ENCODE measurements around the gene FAM110A.
"Not testable (repeated sequence)": the region's sequence is repeated elsewhere in the genome, so short reads cannot be mapped to it uniquely, and the experiment has no call there.

FAM110A gene

DNA sequence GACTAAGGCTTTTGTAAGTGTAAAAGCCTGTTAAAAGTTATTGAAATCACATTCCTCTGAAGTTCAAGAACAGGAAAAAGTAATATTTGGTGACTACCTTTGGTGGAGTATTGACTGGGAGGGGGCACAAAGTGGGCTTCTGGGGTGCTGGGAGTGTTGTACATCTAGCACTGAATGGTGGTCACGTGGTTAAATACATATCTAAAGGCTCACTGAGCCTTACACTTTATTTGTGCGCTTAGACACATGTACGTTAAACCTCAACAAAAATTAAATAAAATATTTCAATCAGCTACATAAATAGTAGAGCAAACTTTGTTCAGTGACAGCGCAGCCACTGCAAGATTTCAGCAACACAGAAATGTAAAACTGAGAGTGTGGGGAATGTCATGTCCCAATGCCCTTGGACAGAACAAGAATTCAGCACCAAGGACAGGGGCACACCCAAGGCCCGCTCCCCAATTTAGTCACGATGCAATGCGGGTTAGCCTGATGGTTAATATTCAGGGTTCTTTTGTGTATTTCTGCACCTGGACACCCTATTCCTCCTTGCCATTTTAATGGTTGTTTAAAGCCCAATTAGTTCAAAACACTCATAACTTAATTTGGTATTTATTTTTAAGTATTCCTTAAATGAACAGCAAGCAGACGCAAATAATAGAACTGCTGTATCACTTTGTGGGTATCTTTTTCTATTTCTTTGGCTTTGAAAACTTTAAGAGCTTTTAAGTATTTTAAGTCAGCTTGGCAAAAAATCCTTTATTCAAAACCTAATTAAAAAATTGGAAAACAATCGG, 45.2 kb downstream of the FAM110A start:
- DNase-seq: no peak

DNA sequence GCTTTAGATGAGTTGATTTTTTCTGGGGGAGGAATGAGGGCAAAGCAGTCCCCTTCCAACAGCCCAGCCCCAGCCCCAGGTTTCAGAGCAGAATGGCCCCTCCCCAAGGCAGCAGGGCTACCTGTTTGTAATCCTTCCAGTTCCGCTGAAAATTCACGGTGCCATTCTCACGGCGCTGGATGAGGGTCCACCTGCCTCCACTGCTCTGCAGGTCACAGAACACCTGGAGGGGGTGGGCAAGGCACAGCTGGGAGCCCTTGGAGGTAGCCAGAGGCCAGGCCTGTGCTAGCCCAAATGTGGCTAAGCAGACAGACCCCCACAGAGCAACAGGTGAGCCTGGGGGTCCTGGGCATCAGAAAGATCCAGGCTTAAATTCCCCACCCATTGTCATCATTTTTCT, 46.1 kb downstream of the FAM110A start:
- DNase-seq: no peak

DNA sequence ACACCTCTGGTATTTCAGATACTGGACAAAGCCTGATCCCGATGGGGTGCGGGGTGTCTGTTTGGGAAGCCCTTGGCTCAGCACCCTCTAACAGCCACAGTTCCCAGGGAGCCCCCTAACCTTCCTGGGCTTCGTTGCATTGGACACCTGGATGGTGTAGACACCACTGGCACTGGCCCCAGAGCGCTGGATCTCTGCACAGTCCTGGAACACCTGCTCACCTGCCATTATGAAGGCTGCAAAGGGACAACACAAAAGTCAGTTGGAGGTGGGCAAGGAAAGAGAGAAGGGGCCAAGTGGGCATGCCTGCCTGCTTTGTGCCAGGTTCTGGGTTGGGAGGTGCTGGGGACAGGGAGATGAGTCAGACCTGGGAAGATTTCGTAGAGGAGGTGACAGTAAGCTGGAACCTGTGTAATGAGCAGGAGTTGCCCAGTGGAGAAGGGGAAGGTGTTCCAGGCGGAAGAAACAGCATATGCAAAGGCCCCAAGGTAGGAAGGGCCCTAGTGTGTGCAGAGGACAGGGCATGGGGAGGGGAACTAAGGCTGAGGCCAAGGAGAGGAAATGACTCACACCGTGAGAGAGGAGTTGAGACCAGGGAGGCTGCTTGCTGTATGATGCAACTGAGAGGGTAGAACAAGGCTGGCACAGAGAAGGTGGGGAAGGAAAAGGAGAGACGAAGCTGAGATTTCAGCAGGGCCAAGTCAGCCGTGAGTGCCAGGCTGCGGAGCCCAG, 47.7 kb downstream of the FAM110A start:
- DNase-seq: no peak

DNA sequence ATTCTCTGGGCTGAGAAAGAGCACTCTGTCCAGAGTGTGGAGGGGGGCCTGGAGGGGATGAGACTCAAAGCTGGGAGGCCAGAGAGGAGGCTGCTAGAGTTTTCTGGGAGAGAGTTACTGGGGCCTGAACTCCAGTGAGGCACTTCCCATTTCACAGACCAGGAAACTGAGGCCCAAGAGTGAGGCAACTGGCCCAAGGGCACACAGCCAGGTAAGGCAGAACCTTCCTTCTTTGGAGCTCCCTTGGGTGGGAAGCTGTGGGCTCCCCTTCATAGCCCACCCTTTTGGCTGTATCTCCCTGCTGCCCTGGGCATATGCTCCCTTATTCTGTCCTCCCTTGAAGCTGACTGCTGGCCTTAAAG, 48.2 kb downstream of the FAM110A start:
- no peak for DNase-seq

DNA sequence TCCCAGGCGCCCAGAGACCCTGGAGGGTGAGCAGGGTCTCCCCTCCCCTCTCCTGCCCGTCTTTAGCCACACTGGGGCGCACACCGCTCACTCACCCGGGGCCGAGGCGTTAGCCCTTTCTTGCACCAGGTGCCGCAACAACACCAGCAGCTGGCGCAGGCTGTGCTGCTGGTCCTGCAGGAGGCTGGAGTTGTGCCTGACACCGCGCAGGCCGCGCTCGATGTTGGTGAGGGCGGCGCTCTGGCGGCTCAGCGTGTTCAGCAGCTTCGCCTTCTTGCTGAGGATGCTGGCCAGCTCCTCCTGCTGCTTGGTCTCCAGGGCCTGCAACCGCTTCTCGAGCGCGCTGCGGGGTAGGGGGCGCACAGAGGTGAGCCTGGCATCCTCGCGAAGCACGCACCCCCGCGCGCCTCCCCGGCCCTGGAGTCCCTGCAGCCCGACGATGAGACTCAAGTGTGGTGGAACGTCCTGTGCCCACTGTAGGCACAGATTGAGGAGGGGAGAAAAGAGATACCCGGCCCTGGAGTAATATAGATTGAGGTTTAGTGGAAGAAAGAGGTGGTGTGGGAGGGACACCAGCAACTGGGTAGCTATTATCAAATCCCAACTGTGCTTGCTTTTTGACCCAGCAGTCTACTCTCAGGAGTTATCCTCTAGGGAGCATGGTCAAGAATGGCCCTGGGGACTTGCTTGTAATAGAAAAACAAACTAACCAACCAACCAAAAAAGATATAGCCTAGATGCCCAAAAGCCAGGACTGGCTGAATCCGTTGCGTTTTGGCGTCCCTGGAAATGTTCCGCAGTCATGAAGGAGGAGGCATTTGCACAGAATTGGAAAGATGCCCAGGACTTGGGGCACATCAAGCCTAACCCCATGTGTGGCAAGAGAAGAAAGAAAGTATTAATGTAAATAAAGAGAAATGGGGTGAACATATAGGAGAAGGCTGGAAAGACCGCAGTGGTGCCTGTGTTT, 51.8 kb downstream of the FAM110A start:
- DNase-seq: no peak

DNA sequence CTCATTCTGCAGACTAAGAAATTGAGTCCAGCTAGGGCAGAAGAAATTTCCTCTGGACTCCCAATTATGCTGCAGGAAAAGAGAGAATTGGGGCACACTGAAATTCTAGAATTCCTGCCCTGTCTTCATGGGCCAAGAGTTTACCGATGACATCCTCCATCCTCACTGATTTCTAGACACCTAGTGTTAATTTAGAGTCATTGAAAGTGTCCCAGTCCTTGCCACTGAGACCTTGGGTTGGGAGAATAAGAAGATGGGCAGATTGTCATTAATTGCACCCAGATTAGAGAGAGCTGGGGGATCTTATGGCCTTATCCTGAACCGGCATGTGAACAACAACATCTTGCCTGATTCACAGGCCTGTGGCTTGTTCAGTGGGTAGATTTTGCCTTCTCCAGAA, 53.6 kb downstream of the FAM110A start:
- no peak for DNase-seq

DNA sequence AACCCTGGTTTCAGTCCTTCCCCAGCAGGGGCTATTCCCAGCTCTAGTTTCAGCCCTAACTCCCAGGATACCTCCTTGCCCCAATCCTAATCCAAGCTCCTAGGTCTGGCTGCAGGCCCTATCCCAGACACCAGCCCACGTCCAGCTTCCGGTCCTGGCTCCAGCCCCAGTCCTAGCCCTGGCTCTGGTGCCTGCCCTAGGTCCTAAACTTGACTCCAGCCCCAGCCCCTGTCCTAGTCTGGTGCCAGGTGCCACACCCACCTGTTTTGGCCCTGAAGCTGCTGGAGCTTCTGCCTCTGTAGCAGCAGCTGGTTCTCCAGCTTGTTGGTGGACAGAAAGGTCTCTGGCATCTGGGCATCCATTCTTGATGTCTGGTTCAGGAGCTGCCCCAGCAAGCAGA, 54.5 kb downstream of the FAM110A start:
- no peak for DNase-seq

DNA sequence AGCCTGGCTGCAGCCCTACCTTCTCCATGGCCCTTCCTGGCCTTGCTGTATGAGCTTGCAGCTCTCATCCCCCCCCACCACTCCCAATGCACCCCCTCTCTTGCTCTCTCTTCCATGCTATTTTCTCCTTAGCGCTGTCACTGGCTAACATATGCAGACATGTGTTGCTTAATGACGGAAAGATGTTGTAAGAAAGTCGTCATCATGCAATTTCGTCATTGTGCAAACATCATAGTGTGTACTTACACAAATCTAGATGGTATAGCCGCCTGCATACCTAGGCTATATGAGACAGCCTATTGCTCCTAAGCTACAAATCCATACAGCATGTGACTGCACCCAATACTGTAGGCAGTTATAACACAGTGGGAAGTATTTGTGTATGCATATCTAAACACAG, 55.6 kb downstream of the FAM110A start:
- DNase-seq: no peak

DNA sequence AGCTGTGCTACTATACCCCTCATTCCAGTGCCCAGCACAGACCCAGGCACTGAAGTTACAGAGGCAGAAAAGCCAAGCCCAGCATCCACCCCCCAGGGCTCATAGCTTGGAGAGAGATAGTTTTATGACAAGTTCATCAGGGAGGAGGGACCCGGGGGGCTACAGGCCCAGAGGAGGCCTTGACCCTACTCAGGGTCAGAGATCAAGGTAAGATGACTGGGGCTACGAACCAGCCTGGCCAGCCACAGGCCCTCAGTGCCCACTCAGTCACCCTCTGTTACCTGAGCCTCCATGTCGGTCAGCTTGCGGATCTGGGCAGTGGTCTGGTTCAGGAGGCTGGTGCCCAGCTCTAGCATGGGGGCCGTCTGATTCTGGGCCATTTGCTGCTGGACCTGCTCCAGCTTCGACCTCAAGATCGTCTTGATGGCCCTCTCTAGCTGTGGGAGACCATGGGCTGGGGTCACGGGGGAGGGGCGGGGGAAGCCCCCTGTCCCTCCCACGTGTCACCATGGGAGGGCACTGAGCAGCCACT, 56.5 kb downstream of the FAM110A start:
- DNase-seq: no peak

DNA sequence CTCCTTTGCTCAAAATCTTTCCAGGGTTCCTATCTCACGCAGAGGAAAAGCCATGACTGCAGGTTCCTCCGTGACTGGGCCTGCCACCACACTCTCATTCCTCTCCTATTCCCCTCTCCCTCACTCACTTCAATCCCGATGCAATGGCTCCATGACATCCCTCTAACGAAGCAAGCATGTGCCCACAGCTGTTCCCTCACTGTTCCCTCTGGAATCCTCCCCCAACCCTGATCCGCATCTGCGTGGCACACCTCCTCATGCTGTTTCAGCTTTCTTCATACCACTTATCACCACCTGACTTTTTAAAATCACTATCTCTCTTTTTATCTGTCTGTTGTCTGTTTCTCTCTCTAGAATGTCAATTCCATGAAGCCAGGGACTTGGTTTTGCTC, 57.1 kb downstream of the FAM110A start:
- no peak for DNase-seq

DNA sequence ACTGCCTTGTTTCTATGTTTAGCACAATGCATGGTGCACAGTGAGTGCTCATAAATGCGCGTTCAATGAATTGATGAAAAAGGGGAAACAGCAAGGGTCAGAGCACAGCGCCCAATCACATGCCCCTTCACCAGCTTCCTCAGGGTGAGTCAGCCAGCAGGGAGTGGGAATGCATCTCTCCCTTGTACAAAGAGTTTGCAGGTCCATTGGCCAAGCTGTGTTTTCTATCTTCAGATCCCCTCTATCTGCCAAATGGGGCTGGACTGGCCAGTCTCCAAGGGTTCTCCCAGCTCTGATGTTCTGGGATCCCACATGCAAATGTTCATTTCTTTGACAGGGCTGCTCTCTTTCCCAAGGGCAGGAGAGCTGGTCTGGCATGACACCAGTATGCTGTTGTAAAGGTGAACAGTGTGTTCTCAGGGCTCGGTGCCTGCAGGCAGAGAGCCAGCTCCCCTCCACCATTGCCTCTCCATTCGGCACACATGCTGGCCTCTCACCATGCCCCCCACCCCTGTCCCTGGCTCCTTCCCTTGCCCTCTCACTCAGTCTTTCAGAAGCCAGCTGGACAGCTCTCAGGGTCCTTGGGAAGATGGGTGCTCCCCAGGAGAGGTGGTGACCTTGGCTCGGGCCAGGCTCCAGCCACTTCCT, 57.7 kb downstream of the FAM110A start:
- DNase-seq: no peak

DNA sequence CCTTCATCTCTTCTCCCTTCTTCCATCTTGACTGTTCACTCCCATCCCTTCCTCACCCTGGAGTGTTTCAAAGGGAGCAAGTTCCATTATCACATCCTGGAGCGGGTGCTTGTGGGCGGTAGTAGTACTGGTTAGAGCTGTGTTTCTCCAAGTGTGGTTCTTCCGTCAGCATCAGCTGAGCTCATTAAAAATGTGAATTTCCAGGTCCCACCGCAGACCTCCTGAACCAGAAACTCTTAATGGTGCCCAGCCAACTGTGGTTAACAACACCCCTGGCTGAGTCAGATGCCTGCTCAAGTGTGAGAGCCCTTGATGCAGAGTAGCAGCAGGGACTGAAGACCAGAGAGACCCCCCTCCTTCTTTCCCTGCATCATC, 58.2 kb downstream of the FAM110A start:
- DNase-seq: no peak

DNA sequence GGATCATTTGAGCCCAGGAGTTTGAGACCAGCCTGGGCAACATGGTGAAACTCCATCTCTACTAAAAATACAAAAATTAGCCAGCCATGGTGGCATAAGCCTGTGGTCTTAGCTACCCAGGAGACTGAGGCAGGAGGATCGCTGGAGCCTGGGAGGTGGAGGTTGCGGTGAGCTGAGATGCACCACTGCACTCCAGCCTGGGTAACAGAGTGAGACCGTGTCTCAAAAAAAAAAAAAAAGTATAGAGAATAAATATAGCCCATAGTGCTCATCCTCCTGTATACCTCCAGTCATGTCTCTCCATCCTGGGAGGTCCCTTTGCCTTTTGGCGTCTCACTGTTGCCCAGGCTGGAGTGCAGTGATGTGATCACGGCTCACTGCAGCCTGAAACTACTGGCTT, 58.9 kb downstream of the FAM110A start:
- not testable (repeated sequence) for DNase-seq
